22Rv1 (cell line): Measurements from ENCODE around the gene SEZ6.

ENCODE experiments used
- H3K27ac ChIP-seq: fragments of 450-650 bp; 2 replicates; pipeline ENCODE4 v1.5.1; 2017
- CTCF ChIP-seq: fragments of 450-650 bp; IDR thresholded peaks from 2 replicates; pipeline ENCODE4 v1.5.1; 2017; ENCODE audit warnings: mild to moderate bottlenecking
- ZFX ChIP-seq: fragments of 450-650 bp; IDR thresholded peaks from 2 replicates; pipeline ENCODE4 v1.6.1; 2017; ENCODE audit warnings: antibody characterized with exemption, borderline replicate concordance

The SEZ6 gene

DNA sequence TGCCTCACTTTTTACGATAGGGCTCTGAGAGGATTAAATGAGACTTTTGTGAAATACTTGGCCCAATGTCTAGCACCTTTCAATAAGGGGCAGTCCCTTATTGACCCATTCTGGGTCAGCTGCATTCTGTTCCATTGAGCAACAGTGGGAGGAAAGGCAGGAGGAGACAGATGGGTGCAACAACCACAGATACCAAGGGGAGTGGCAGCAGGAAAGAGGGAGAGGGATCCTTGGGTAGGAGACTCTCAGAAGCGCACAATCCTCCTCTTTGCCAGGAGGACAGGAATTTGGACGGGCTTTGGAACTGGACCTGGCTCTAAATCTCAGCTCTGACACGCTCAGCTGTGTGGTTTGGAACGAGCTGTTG is 40.6 kb upstream of the SEZ6 start:
- TF ChIP-seq CTCF (no peak), ZFX (no peak)
- H3K27ac ChIP-seq: no peak overlapping the region

GRCh38 chr17:29045734-29046472 is 40.1 kb upstream of the SEZ6 start:
- H3K27ac ChIP-seq: no peak overlapping the region
- TF ChIP-seq ZFX: no peak

DNA sequence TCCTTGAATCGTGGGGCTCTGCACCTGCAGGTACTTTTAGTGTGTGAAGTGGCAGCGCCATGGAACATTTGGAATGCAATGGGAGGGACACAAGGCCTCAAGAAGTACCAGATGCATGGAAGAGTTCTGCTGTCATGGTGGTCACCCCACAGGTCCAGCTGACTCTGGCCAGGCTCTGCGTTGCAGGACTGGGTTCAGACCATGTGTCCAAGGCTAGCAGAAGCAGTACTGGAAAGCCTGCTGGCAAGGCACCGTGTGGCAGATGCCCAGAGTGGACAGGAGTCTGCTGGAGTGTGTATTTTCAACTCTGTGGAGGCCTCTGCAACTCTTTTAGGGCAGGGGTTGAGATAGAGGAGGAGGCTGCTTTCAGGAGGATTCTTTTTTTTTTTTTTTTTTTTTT is 39.2 kb upstream of the SEZ6 start:
- TF ChIP-seq ZFX (no peak), CTCF (no peak)

DNA sequence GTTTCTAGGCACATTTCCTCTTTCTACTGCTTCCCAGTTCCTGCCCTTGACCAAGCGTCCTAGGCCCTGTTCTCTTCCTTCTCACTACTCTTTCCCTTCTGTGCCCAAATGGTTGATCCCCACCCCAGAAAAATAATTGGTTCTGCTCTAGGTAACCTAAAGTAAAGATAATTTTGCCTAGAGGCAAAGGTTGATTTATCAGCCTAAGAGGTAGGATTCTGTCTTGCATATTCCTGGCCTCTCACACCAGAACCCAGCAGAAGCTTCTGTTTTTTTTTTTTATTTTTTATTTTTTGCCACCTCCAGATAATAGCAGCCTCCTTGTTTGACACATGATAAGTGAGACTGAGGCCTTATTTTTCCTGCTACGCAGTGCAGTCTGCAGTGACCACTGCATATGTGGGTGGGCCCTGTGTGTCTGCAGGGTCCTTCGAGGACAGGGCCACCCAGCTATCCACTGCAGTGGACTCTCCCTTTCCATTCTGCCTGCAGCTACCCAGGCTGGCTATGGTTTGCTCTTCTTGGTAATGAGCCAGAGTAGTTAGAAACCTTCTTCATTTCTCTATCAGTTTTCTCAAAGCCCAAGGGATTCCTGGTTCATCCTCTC is 37.8 kb upstream of the SEZ6 start:
- no peak overlapping the region for H3K27ac ChIP-seq
- TF ChIP-seq CTCF (no peak), ZFX (no peak)

More for the DNA sequence above, 39.2 kb upstream of the SEZ6 start:
- H3K27ac ChIP-seq: no peak overlapping the region

DNA sequence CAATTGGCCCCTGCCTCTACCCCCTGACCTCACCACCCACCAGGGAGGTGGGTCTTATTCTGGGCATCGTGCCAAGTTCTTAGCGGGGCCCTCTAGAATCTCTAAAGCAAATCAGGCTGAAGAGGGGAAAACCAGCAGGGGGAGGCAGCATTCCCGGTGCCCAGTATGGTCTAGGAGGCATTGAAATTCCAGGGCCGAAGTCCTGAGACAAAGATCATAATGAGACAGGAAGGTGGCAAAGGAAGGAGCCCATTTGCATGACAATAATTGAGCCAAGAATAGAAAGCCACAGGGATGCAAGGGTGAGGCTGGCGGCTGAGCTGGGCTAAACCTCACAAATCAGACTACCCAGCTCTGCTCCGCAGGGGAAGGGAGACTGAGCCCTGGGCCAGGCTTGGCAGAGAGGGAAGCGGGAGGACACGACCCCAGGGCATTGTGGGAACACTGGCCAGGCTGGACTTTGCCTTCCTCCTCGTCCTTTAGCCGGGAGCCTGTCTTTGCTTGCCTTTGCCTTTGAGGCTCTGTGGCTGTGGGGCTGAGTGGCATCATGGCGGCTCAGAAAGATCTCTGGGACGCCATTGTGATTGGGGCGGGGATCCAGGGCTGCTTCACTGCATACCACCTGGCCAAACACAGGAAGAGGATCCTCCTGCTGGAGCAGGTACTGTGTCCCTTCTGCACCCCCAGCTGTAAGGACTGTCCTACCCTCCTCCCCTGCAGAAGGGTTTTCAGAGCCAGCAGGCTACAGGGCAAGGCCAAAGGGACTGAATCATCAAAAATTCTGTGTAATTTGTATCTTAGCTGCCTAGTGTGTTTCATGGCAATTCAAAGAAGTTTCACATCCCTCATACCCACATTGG is 37.1 kb upstream of the SEZ6 start, which contains the start of gene PIPOX:
PIPOX (plus strand) TSS at position 463 of the 860 bp plus-strand sequence; CDS start at position 548, 85 bp downstream.
- no peak within 1 kb of the TSS for H3K27ac ChIP-seq
- TF ChIP-seq CTCF: no peak
- TF ChIP-seq ZFX: no peak

- no peak overlapping the region for H3K27ac ChIP-seq
These were observed 36.3 kb upstream of the SEZ6 start for GRCh38 chr17:29042026-29042678.

More at GRCh38 chr17:29042026-29042678, 36.3 kb upstream of the SEZ6 start:
- TF ChIP-seq CTCF (no peak), ZFX (no peak)
